ENCODE data around the gene STK24.

Gene STK24

DNA sequence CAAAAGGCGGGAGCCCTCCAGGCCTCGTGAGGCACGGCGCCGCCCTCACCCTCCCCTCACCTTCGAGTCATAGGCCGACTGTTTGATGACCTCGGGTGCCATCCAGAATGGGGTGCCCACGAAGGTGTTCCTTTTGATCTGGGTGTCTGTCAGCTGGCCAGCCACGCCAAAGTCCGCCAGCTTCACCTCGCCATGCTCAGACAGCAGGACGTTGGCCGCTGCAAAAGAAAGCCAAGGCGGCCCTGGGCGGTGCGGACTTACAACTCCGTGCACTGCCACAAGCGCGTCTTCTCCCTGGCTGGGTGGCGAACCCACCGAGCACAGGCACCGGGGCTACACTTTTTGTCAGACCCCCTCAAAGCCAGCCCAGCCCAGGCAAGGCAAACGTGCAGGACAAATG is 102.1 kb downstream of the STK24 start:
- Histone ChIP-seq H3K4me1 (ENCODE audit: low read length) (peaks cover 24% of the 10 kb centered on the region), H3K9me3 (replicated peaks; ENCODE audit: insufficient read depth, low read length) (no peaks in the 10 kb centered on the region), H3K4me2 (ENCODE audit: low read depth, low read length) (no peak overlapping the region), H3K36me3 (replicated peaks; ENCODE audit: insufficient read depth, low read length) (peaks cover 7% of the 10 kb centered on the region; the same call in 1 of the 2 replicates), H3K9ac (ENCODE audit: low read length) (no peak overlapping the region), H3K27ac (ENCODE audit: low read length) (no peak overlapping the region), H4K20me1 (ENCODE audit: insufficient read depth, low read length) (peaks cover 4% of the 10 kb centered on the region; the same call in 1 of the 2 replicates), H3K27me3 (replicated peaks; ENCODE audit: insufficient read depth, low read length) (no peaks in the 10 kb centered on the region), H2AFZ (ENCODE audit: low read length) (no peak overlapping the region), H3K9me2 (replicated peaks; ENCODE audit: insufficient read depth, low read length) (no peaks in the 10 kb centered on the region), H3K79me2 (ENCODE audit: low read length) (peaks cover 86% of the 10 kb centered on the region), H3F3A (ENCODE audit: insufficient read depth, low read length) (peaks cover 8% of the 10 kb centered on the region; the same call in 1 of the 2 replicates), H3K4me3 (ENCODE audit: low read length) (no peak overlapping the region)
- DNase-seq = no peak
- TF ChIP-seq EZH2 (optimal IDR thresholded peaks at IDR 0.05; ENCODE audit: low read depth, low read length) (no peak), EZH2phosphoT487 (IDR thresholded peaks at IDR 0.05; ENCODE audit: low read length) (no peak)
- TF ChIP-seq, protein P1, sequence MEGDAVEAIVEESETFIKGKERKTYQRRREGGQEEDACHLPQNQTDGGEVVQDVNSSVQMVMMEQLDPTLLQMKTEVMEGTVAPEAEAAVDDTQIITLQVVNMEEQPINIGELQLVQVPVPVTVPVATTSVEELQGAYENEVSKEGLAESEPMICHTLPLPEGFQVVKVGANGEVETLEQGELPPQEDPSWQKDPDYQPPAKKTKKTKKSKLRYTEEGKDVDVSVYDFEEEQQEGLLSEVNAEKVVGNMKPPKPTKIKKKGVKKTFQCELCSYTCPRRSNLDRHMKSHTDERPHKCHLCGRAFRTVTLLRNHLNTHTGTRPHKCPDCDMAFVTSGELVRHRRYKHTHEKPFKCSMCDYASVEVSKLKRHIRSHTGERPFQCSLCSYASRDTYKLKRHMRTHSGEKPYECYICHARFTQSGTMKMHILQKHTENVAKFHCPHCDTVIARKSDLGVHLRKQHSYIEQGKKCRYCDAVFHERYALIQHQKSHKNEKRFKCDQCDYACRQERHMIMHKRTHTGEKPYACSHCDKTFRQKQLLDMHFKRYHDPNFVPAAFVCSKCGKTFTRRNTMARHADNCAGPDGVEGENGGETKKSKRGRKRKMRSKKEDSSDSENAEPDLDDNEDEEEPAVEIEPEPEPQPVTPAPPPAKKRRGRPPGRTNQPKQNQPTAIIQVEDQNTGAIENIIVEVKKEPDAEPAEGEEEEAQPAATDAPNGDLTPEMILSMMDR (IDR thresholded peaks at IDR 0.05; ENCODE audit: low read length) = no peak

DNA sequence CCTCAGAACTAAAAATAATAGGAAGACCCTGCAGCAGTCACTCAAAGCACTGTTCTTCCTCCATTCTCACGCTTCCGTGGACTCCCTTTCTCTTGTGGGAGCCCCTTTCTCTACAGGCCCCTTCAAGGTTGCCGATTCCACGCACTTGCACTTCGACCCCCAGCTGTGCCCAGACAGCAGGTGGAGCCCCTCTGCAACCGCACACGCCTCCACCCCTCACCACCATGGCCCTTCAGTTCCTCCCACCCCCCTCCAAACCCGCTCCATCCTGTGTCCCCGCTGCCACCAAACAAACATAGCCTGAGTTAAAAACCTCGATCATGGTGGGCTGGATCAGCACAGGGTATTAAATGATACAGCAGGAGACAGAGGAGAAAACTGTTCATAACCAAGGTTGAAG is 102.6 kb downstream of the STK24 start:
- Histone ChIP-seq H3K27me3 (replicated peaks; ENCODE audit: insufficient read depth, low read length) (no peaks in the 10 kb centered on the region), H3F3A (ENCODE audit: insufficient read depth, low read length) (peaks cover 8% of the 10 kb centered on the region; the same call in 1 of the 2 replicates), H3K9me2 (replicated peaks; ENCODE audit: insufficient read depth, low read length) (no peaks in the 10 kb centered on the region), H3K36me3 (replicated peaks; ENCODE audit: insufficient read depth, low read length) (peaks cover 7% of the 10 kb centered on the region; the same call in 1 of the 2 replicates), H3K4me3 (ENCODE audit: low read length) (no peak overlapping the region), H3K4me2 (ENCODE audit: low read depth, low read length) (no peak overlapping the region), H3K9me3 (replicated peaks; ENCODE audit: insufficient read depth, low read length) (no peaks in the 10 kb centered on the region), H3K4me1 (ENCODE audit: low read length) (peaks cover 24% of the 10 kb centered on the region), H3K27ac (ENCODE audit: low read length) (no peak overlapping the region), H4K20me1 (ENCODE audit: insufficient read depth, low read length) (peaks cover 4% of the 10 kb centered on the region; the same call in 1 of the 2 replicates), H3K9ac (ENCODE audit: low read length) (no peak overlapping the region), H2AFZ (ENCODE audit: low read length) (no peak overlapping the region), H3K79me2 (ENCODE audit: low read length) (peaks cover 86% of the 10 kb centered on the region)
- no peak for DNase-seq
- TF ChIP-seq EZH2 (optimal IDR thresholded peaks at IDR 0.05; ENCODE audit: low read depth, low read length) (no peak), EZH2phosphoT487 (IDR thresholded peaks at IDR 0.05; ENCODE audit: low read length) (no peak)
- TF ChIP-seq, protein P1 (IDR thresholded peaks at IDR 0.05; ENCODE audit: low read length) = no peak

- Histone ChIP-seq H3K9me3 (replicated peaks; ENCODE audit: insufficient read depth, low read length) (no peaks in the 10 kb centered on the region), H3K9ac (ENCODE audit: low read length) (no peak overlapping the region), H3K4me3 (ENCODE audit: low read length) (no peak overlapping the region), H4K20me1 (ENCODE audit: insufficient read depth, low read length) (peaks cover 4% of the 10 kb centered on the region; the same call in 1 of the 2 replicates), H3F3A (ENCODE audit: insufficient read depth, low read length) (peaks cover 8% of the 10 kb centered on the region; the same call in 1 of the 2 replicates), H3K36me3 (replicated peaks; ENCODE audit: insufficient read depth, low read length) (peaks cover 7% of the 10 kb centered on the region; the same call in 1 of the 2 replicates), H3K4me2 (ENCODE audit: low read depth, low read length) (no peak overlapping the region), H3K79me2 (ENCODE audit: low read length) (peaks cover 86% of the 10 kb centered on the region), H3K9me2 (replicated peaks; ENCODE audit: insufficient read depth, low read length) (no peaks in the 10 kb centered on the region), H3K27me3 (replicated peaks; ENCODE audit: insufficient read depth, low read length) (no peaks in the 10 kb centered on the region), H2AFZ (ENCODE audit: low read length) (no peak overlapping the region), H3K4me1 (ENCODE audit: low read length) (peaks cover 24% of the 10 kb centered on the region), H3K27ac (ENCODE audit: low read length) (no peak overlapping the region)
- DNase-seq = no peak
- TF ChIP-seq, protein P1 (IDR thresholded peaks at IDR 0.05; ENCODE audit: low read length) = no peak
- TF ChIP-seq EZH2 (optimal IDR thresholded peaks at IDR 0.05; ENCODE audit: low read depth, low read length) = no peak
- TF ChIP-seq EZH2phosphoT487 (IDR thresholded peaks at IDR 0.05; ENCODE audit: low read length) = no peak
These were observed 103.1 kb downstream of the STK24 start for GRCh38 chr13:98473788-98474144.

Measured in MM.1S (cell line).